GM18909 (cell line): Measurements from ENCODE around the gene XRCC6.
A peak's percentile ranks its signal among the peaks of the same experiment; 100 is the strongest.
"Not testable (repeated sequence)": the region's sequence is repeated elsewhere in the genome, so short reads cannot be mapped to it uniquely, and the experiment has no call there.

Source experiments
- ATAC-seq: cut with Tn5 transposase; IDR thresholded peaks from one replicate; pipeline ENCODE4 v1.9.1; 2021; ENCODE audit warnings: mild to moderate bottlenecking; ENCODE audit not compliant: unreplicated experiment, poor library complexity

Gene XRCC6

GRCh38 chr22:41682033-41682807, 61.1 kb downstream of the XRCC6 start:
- peak; percentile 72 for ATAC-seq

DNA sequence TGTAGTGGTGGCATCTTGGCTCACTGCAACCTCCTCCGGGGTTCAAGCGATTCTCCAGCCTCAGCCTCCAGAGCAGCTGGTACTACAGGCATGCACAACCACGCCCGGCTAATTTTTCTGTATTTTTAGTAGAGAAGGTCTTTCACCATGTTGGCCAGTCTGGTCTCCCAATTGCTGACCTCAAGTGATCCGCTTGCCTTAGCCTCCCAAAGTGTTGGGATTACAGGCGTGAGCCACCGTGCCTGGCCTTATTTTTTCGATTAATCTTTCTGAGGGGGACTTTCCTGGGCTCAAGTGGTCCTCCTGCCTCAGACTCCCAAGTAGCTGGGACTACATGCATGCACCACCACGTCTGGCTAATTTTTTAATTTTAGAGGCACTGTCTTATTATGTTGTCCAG, 62.0 kb downstream of the XRCC6 start:
- ATAC-seq: no peak

DNA sequence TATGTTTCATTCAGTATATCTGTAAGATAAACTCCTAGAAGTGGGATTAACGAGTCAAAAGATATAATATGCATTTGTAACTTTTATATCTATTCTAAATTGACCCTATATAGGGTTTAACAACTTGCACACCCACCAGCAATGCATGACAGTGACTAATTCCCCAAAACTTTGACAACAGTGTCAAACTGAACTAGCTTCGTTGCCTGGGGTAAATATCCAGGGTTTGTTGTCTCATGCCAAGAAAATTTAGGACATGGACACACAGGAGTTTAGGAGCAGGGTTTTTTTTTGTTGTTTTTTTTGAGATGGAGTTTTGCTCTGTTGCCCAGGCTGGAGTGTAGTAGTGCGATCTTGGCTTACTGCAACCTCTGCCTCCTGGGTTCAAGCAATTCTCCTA, 62.5 kb downstream of the XRCC6 start:
- no peak for ATAC-seq

DNA sequence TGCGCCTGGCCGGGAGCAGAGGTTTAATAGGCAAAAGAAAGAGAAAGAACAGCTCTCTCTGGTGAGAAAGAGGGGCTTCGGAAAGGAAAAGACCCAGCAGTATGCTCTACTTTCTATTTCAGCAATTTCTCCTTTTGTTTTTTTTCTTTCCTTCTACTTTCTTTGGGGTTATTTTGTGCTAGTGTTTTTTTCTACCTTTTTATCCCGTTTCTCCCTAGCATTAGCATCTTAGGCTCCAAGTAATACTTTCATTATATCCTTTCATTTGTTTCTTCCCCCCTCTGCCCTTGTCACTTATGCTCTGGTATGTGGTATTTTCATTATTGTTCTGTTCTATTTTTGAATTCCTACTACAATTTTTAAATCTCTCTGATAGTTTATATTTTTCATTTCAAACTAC, 63.1 kb downstream of the XRCC6 start:
- no peak for ATAC-seq

DNA sequence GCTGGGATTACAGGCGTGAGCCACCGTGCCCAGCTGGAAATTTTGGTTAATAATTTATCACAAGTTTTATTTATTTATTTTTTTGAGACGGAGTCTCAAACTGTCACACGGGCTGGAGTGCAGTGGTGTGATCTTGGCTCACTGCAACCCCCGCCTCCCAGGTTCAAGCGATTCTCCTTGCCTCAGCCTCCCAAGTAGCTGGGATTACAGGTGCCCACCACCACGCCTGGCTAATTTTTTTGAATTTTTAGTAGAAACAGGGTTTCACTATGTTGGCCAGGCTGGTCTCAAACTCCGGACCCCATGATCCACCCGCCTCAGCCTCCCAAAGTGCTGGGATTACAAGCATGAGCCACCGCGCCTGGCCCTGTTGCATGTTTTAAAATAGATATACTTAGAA, 65.8 kb downstream of the XRCC6 start:
- ATAC-seq: not testable (repeated sequence)

GRCh38 chr22:41687901-41688364, 66.8 kb downstream of the XRCC6 start:
- ATAC-seq: peak; percentile 18

GRCh38 chr22:41688365-41689211, 67.5 kb downstream of the XRCC6 start, which contains the start of gene SNU13:
Gene SNU13, minus strand, starts transcription at chr22:41688867. Its CDS starts 71 bp downstream, at chr22:41688796.
- peak; percentile 80 for ATAC-seq

DNA sequence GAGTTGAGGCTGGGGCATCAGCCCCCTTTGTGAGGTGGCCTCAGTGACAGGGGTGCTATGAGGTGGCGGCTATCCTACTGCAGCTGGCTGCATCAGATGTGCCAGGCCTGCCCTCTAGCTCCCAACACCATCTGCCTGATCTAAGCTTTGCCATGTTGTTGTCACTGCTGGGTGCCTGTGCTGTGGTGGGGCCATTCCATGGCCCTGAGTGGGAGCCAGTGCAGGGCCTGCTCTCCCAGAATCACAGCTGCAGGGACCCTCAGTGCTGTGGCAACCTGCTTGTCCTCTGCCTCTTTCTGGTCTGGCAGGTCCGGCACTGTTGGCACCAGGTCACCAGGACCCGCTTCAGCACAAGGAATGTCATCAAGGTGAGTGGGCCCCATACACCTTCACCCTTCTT, 69.4 kb downstream of the XRCC6 start:
- no peak for ATAC-seq

DNA sequence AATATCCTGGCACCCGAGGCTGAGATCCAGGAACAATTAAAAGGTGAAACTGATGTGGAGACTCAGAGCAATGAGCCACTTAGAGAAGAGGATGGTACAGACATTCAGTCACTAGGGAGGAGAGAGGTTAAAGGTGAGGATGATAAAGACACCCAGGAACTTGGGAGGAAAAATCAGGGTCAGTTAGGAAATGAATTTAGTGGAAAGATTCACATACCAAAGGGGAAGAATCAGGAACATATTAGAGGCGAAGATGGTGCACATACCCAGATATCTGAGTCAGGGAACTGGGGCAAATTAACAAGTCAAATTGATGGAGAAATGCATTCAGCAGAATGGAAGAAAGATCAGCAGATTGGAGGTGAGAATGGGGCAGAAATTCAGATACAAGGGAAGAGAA, 74.1 kb downstream of the XRCC6 start:
- ATAC-seq: no peak

DNA sequence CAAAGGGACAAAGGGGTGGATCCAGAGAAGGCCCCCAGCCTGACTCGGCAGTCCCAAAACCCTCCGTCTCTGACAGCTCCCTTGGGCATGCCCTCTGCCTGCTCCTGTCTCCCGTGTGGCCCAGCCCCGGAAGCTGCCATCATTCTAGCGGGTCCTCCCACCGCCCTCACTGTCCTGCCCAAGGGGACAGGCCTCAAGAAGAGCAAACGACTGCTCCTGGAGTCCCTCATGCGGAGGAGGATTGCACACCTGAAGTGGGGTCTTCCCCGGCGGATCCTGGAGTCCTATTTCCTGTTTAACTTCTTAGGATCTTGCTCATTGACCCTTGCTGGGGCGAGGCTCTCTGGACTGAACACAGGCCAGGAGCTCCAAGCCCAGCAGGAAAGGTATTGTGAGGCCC, 75.6 kb downstream of the XRCC6 start:
- ATAC-seq: no peak

GRCh38 chr22:41697126-41697775, 76.2 kb downstream of the XRCC6 start:
- no peak for ATAC-seq

- ATAC-seq: no peak
Observed at GRCh38 chr22:41699264-41700107, 78.4 kb downstream of the XRCC6 start, which contains the start of gene MEI1. Gene MEI1, plus strand, starts transcription at chr22:41699503. Its CDS starts 36 bp downstream, at chr22:41699539.

GRCh38 chr22:41700108-41700364, 78.9 kb downstream of the XRCC6 start:
- ATAC-seq: no peak

DNA sequence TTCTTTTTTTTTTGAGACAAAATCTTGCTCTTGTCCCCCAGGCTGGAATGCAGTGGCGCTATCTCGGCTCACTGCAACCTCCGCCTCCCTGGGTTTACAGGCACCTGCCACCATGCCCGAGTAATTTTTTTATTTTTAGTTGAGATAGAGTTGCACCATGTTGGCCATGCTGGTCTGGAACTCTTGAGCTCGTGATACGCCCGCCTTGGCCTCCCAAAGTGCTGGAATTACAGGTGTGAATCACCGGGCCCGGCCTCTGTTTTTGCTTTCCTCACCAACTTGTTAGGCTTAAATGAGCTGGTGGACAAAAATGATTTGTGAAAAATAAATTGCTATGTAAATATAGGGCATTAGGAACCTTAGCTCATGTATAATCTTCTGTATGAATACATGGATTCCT, 81.7 kb downstream of the XRCC6 start:
- no peak for ATAC-seq

DNA sequence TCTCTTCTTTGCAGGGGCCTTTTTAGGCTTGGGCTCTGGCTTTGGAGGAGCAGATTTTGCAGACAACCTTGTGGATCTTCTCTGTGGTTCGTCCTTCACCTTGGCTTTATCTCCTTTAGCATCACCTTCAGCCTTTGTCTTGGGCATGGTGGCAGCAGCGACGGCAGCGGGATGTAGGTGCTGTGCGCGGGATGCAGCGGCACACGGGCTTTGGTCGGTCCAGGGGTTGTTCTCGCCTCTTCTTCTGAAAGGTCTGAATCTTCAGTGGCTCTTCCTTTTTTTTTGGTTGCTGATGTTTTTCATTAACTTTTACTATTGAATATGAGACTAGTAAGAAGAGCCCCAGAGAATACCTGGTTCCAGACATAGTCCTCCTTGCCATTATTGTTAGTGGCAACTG, 88.2 kb downstream of the XRCC6 start:
- ATAC-seq: no peak

DNA sequence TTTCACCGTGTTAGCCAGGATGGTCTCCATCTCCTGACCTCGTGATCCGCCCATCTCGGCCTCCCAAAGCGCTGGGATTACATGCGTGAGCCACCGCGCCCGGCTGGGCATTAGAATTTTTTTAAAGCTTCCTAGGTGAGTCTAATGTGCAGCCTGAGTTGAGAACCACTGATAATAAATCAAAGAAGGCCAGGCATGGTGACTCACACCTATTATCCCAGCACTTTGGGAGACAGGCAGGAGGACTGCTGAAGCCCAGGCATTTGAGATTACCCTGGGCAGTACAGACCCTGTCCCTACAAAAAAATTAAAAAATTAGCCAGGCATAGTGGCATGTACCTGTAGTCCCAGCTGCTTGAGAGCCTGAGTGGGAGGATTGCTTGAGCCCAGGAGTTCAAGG, 91.9 kb downstream of the XRCC6 start:
- no peak for ATAC-seq
